ENCODE results near the gene YAP1.

DNA sequence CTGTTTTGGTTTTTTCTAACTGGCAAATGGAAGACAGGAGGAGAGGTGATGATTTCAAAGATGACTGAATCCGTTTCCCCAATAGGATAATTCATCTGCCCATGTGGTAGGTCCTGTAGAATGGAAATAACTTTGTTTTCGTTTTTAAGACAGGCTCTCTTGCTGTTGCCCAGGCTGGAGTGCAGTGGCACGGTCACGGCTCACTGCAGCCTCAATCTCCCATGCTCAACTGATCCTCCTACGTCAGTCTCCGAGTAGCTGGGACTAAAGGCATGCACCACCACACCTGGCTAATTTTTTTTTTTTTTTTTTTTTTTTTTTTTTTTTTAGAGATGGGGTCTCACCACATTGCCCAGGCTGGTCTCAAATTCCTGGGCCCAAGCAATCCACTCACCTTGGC is 129.7 kb downstream of the YAP1 start:
- no peak for TF ChIP-seq BHLHE40 (IDR thresholded peaks at IDR 0.05; ENCODE audit: borderline replicate concordance)
- TF ChIP-seq ARNT (IDR thresholded peaks at IDR 0.05) = no peak
